Smooth muscle cell (in vitro differentiated cells): ENCODE data around the gene NINL. TPM values are rescaled to one million over a fixed set of nuclear protein-coding genes. Genes with fewer than 3 reads are reported as not detected.

Experiments
- DNase-seq: peaks from one replicate; lab custom pipeline; 2025; ENCODE audit not compliant: unreplicated experiment; lab: John Stamatoyannopoulos, UW
- H2AFZ ChIP-seq: fragments of 200-600 bp; sonication (generic); 2 replicates; pipeline ENCODE4 v1.6.0; 2016; ENCODE audit warnings: antibody characterized with exemption, low read depth, mild to moderate bottlenecking
- H3F3A ChIP-seq: fragments of 200-600 bp; sonication (generic); 2 replicates; pipeline ENCODE4 v1.6.0; 2017; ENCODE audit warnings: antibody characterized with exemption, low read depth
- H3K27ac ChIP-seq: fragments of 200-600 bp; sonication (generic); 2 replicates; pipeline ENCODE4 v1.5.1; 2016; ENCODE audit warnings: low read depth, mild to moderate bottlenecking
- H3K27me3 ChIP-seq: fragments of 200-600 bp; sonication (generic); 2 replicates; pipeline ENCODE4 v1.6.1; 2016; ENCODE audit warnings: low read depth, mild to moderate bottlenecking
- H3K36me3 ChIP-seq: fragments of 200-600 bp; sonication (generic); 2 replicates; pipeline ENCODE4 v1.5.1; 2016; ENCODE audit warnings: low read depth
- H3K4me1 ChIP-seq: fragments of 200-600 bp; sonication (generic); 2 replicates; pipeline ENCODE4 v1.5.1; 2016; ENCODE audit warnings: low read depth
- H3K4me2 ChIP-seq: fragments of 200-600 bp; sonication (generic); 2 replicates; pipeline ENCODE4 v1.6.0; 2016; ENCODE audit warnings: mild to moderate bottlenecking
- H3K4me3 ChIP-seq: fragments of 200-600 bp; sonication (generic); 2 replicates; pipeline ENCODE4 v1.5.1; 2016; ENCODE audit warnings: mild to moderate bottlenecking
- H3K79me2 ChIP-seq: fragments of 200-600 bp; sonication (generic); 2 replicates; pipeline ENCODE4 v1.6.0; 2016; ENCODE audit warnings: low read depth, mild to moderate bottlenecking
- H3K9ac ChIP-seq: fragments of 200-600 bp; sonication (generic); 2 replicates; pipeline ENCODE4 v1.6.0; 2016; ENCODE audit warnings: low read depth
- H3K9me3 ChIP-seq: fragments of 200-600 bp; sonication (generic); replicated peaks from 2 replicates; pipeline ENCODE4 v1.5.1; 2016; ENCODE audit warnings: low read depth
- H4K20me1 ChIP-seq: fragments of 200-600 bp; sonication (generic); 2 replicates; pipeline ENCODE4 v1.6.0; 2016; ENCODE audit warnings: low read depth
- WGBS: methylation state at CpG from one replicate; pipeline ENCODE4 v1.1.7; 2016; ENCODE audit warnings: low lambda C conversion rate; 5-methylcytosine and 5-hydroxymethylcytosine counted together
- polyA plus RNA-seq: library from polyadenylated mRNA; unstranded; fragments of >200 nt; fragmentation: Nextera tagmentation; extraction: Ambion mirVana; gene quantifications from 2 replicates; pipeline ENCODE4 v1.2.1, GENCODE V29; 2016
- total RNA-seq: library from RNA; depleted of rRNA; stranded (reverse); fragments of >200 nt; gene quantifications from 2 replicates; pipeline ENCODE4 v1.2.3, GENCODE V29; 2014
- TF ChIP-seq, protein P1 (sequence below): fragments of 200-600 bp; sonication (generic); IDR thresholded peaks from 2 replicates; pipeline ENCODE4 v1.5.1; 2017; ENCODE audit warnings: borderline replicate concordance, mild to moderate bottlenecking, antibody characterized with exemption; ENCODE audit not compliant: insufficient read depth, poor library complexity, severe bottlenecking

NINL gene
- total and polyA plus RNA-seq, 2 experiments from 2014 or later = 10.7 to 12.2 TPM

DNA sequence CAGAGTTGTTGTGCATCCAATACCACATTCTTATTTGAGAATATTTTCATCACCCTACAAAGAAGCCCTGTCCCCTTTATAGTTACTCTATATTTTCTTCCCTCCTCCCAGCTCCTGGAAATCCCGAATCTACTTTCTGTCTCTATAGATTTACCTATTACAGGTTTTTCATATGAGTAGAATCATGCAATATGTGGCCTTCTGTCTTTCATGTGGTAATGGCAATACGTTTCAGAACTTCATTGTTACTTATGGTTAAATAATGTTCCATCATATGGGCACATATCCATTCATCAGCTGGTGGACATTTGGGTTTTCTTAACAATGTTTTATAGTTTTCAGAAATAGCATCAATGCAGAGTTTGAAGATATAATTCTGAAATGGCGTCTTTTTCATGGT lies 160.8 kb downstream of the NINL start:
- Histone ChIP-seq H3K27ac (no peak overlapping the region), H3K4me2 (no peak overlapping the region)
- TF ChIP-seq, protein P1, sequence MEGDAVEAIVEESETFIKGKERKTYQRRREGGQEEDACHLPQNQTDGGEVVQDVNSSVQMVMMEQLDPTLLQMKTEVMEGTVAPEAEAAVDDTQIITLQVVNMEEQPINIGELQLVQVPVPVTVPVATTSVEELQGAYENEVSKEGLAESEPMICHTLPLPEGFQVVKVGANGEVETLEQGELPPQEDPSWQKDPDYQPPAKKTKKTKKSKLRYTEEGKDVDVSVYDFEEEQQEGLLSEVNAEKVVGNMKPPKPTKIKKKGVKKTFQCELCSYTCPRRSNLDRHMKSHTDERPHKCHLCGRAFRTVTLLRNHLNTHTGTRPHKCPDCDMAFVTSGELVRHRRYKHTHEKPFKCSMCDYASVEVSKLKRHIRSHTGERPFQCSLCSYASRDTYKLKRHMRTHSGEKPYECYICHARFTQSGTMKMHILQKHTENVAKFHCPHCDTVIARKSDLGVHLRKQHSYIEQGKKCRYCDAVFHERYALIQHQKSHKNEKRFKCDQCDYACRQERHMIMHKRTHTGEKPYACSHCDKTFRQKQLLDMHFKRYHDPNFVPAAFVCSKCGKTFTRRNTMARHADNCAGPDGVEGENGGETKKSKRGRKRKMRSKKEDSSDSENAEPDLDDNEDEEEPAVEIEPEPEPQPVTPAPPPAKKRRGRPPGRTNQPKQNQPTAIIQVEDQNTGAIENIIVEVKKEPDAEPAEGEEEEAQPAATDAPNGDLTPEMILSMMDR = no peak

DNA sequence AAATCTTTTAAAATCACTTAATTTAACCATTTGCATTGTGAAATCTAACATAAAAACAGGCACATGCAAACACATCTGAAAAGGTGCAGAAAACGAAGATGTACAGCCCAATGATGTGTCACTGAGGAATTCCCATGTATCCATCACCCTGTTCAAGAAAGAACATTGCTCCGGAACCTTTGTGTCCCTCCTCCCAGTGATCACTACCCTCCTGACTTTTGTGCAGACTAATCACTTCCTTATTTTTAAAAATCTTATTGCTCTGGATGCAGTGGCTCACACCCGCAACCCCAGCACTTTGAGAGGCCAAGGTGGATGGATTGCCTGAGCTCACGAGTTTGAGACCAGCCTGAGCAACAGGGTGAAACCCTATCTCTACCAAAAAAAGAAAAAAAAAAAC lies 163.3 kb downstream of the NINL start:
- DNase-seq = no peak
- Histone ChIP-seq H3K4me2 (no peak overlapping the region), H3K27ac (no peak overlapping the region), H3K9ac (no peak overlapping the region), H3K4me3 (no peak overlapping the region), H3K27me3 (no peaks in the 10 kb centered on the region), H2AFZ (no peak overlapping the region), H3F3A (no peaks in the 10 kb centered on the region), H4K20me1 (no peaks in the 10 kb centered on the region), H3K9me3 (no peaks in the 10 kb centered on the region), H3K36me3 (no peaks in the 10 kb centered on the region), H3K79me2 (no peaks in the 10 kb centered on the region), H3K4me1 (no peaks in the 10 kb centered on the region)
- 93% methylated on average over 4 of the region's 4 CpGs for WGBS
- TF ChIP-seq, protein P1 = no peak

More for the DNA sequence above, 160.8 kb downstream of the NINL start:
- Histone ChIP-seq H3K27me3 (no peaks in the 10 kb centered on the region), H3K4me3 (no peak overlapping the region), H3K9me3 (no peaks in the 10 kb centered on the region), H2AFZ (no peak overlapping the region), H3K36me3 (no peaks in the 10 kb centered on the region), H3K4me1 (no peaks in the 10 kb centered on the region), H4K20me1 (no peaks in the 10 kb centered on the region), H3F3A (no peaks in the 10 kb centered on the region), H3K9ac (no peak overlapping the region), H3K79me2 (no peaks in the 10 kb centered on the region)
- WGBS = 94% methylated on average over 3 of the region's 3 CpGs
- DNase-seq = no peak

DNA sequence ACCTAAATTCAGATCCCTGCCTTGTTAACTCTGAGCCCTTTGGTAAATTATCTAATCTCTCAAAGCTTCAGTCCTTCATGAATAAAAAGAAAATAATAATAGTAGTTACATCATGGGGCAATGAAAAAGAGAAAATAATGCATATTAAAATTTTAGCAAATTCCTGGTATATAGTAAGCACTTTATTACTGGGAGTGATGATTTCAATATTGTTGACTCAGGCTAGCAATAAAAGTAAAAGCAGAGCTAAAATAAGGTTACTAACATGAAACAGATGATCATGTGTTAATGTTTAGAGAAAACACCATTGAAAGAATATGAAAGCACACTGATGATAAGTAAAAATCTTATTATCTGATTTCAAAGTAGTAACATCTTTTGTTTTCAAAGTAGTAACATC lies 164.2 kb downstream of the NINL start:
- no peaks in the 10 kb centered on the region for H3K9me3 ChIP-seq
- H2AFZ ChIP-seq = no peak overlapping the region
- H3K27ac ChIP-seq = no peak overlapping the region
- H3K4me3 ChIP-seq = no peak overlapping the region
- H3K9ac ChIP-seq = no peak overlapping the region
- H3K27me3 ChIP-seq = no peaks in the 10 kb centered on the region
- no peaks in the 10 kb centered on the region for H3K4me1 ChIP-seq
- H3K36me3 ChIP-seq = no peaks in the 10 kb centered on the region
- TF ChIP-seq, protein P1 = no peak
- no peaks in the 10 kb centered on the region for H3F3A ChIP-seq
- DNase-seq = no peak
- no peaks in the 10 kb centered on the region for H3K79me2 ChIP-seq
- H3K4me2 ChIP-seq = no peak overlapping the region
- no peaks in the 10 kb centered on the region for H4K20me1 ChIP-seq

DNA sequence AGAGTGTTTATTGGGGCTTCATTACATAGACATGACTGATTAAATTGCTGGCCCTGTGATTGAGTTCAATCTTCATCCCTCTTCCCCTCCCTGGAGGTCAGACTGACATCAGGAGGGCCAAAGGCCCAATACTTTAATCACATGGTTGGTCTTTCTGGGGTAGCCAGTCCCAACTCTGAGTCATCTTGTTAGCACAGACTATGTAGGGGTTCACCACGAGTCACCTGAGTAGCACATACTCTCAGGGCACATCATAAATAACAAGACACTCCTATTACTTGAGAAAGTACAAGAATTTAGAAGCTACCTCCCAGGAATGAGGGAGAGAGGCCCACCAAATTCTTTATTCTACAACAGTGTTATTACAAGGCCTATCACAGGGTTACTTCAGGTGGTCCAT lies 166.6 kb downstream of the NINL start:
- Histone ChIP-seq H3K27me3 (no peaks in the 10 kb centered on the region), H2AFZ (no peak overlapping the region), H3K4me3 (no peak overlapping the region), H3K9ac (no peak overlapping the region), H3F3A (no peaks in the 10 kb centered on the region), H3K4me2 (no peak overlapping the region), H3K4me1 (no peaks in the 10 kb centered on the region), H3K79me2 (no peaks in the 10 kb centered on the region), H3K27ac (no peak overlapping the region), H3K9me3 (no peaks in the 10 kb centered on the region), H4K20me1 (no peaks in the 10 kb centered on the region), H3K36me3 (no peaks in the 10 kb centered on the region)
- 86% methylated on average over 1 of the region's 1 CpG for WGBS
- TF ChIP-seq, protein P1 = no peak
- no peak for DNase-seq
